Glomerular visceral epithelial cell (primary cell): ENCODE data around the gene PHLDB2.

Experiments used
- DNase-seq: peaks from one replicate; pipeline ENCODE4 v3.0.0-alpha.2; 2016; ENCODE audit errors: extremely low spot score

PHLDB2 gene

GRCh38 chr3:111993038-111993437 lies 134.0 kb downstream of the PHLDB2 start:
- DNase-seq = no peak

GRCh38 chr3:111998636-111999483 lies 139.8 kb downstream of the PHLDB2 start, which contains the start of gene TAGLN3:
TAGLN3 (plus strand) TSS chr3:111998922; CDS start chr3:111999423, 501 bp downstream.
- peak; percentile 63 for DNase-seq

- no peak for DNase-seq
These were observed 140.6 kb downstream of the PHLDB2 start for GRCh38 chr3:111999484-112000324.

- DNase-seq = no peak
These were observed 141.3 kb downstream of the PHLDB2 start for GRCh38 chr3:112000367-112000771.

GRCh38 chr3:112000966-112001365 lies 141.9 kb downstream of the PHLDB2 start:
- no peak for DNase-seq

GRCh38 chr3:112001526-112001925 lies 142.5 kb downstream of the PHLDB2 start:
- DNase-seq = no peak

- peak; percentile 69 for DNase-seq
These were observed 143.3 kb downstream of the PHLDB2 start for GRCh38 chr3:112002096-112002971.

- DNase-seq = no peak
These were observed 144.4 kb downstream of the PHLDB2 start for GRCh38 chr3:112003321-112004080.

GRCh38 chr3:112004187-112004586 lies 145.1 kb downstream of the PHLDB2 start:
- DNase-seq = no peak

GRCh38 chr3:112004669-112005068 lies 145.6 kb downstream of the PHLDB2 start:
- DNase-seq = no peak

GRCh38 chr3:112005091-112005672 lies 146.1 kb downstream of the PHLDB2 start:
- no peak for DNase-seq

GRCh38 chr3:112007633-112008032 lies 148.6 kb downstream of the PHLDB2 start:
- no peak for DNase-seq

- DNase-seq = no peak
These were observed 150.6 kb downstream of the PHLDB2 start for GRCh38 chr3:112009670-112010069.

GRCh38 chr3:112010636-112011035 lies 151.6 kb downstream of the PHLDB2 start:
- no peak for DNase-seq

GRCh38 chr3:112011376-112011940 lies 152.4 kb downstream of the PHLDB2 start:
- DNase-seq = peak; percentile 69

GRCh38 chr3:112012205-112012992 lies 153.3 kb downstream of the PHLDB2 start:
- no peak for DNase-seq

GRCh38 chr3:112013058-112013783 lies 154.2 kb downstream of the PHLDB2 start:
- DNase-seq = peak; percentile 77

- no peak for DNase-seq
These were observed 154.7 kb downstream of the PHLDB2 start for GRCh38 chr3:112013784-112014143.

GRCh38 chr3:112017091-112017490 lies 158.0 kb downstream of the PHLDB2 start:
- no peak for DNase-seq
